OCI-LY3 (cell line): ENCODE measurements around the gene CLEC18B.

Experiments used
- CTCF ChIP-seq: fragments of 200-600, 300-600 bp; sonication (generic); IDR thresholded peaks from 2 replicates; pipeline ENCODE4 v1.5.1; 2014; ENCODE audit warnings: antibody characterized with exemption, low read length, low read depth
- EZH2phosphoT487 ChIP-seq: fragments of 200-600 bp; shearing (Covaris generic); IDR thresholded peaks from 2 replicates; pipeline ENCODE4 v1.6.1; 2018; ENCODE audit warnings: antibody characterized with exemption, mixed run types, low read depth

GRCh38 chr16:74466872-74467271, 45.6 kb upstream of the CLEC18B start:
- TF ChIP-seq CTCF, result no peak
- TF ChIP-seq EZH2phosphoT487, result no peak
